Mammary epithelial cell (primary cell): ENCODE measurements around the gene CR2.

Source experiments
- CTCF ChIP-seq, 2 donors: IDR thresholded peaks in 1 of 2; conservative IDR thresholded peaks in 1 of 2; 2 replicates each; pipeline ENCODE4 v1.5.1; 2011 to 2012; ENCODE audit warnings: inconsistent platforms in 2 of 2, low read length in 2 of 2, mild to moderate bottlenecking in 2 of 2, control low read depth in 1 of 2, low read depth in 1 of 2; ENCODE audit not compliant: insufficient read depth in 1 of 2; ENCODE audit errors: extremely low read depth in 1 of 2
- EZH2 ChIP-seq: IDR thresholded peaks from 2 replicates; pipeline ENCODE4 v1.6.1; 2012; ENCODE audit warnings: low read length, inconsistent platforms, borderline replicate concordance

GRCh38 chr1:207461649-207462048 lies 7.5 kb downstream of the CR2 start:
- TF ChIP-seq CTCF (conservative IDR thresholded peaks at IDR 0.05 in 1 of 2, IDR thresholded peaks at IDR 0.05 in 1 of 2; ENCODE audit: extremely low read depth in 1 of 2, insufficient read depth in 1 of 2, low read depth in 1 of 2, low read length in 2 of 2) (no peak), EZH2 (no peak)
